Measurements from ENCODE around the gene ATP8A2.
"Not testable (repeated sequence)": the region's sequence is repeated elsewhere in the genome, so short reads cannot be mapped to it uniquely, and the experiment has no call there.

ATP8A2 gene

DNA sequence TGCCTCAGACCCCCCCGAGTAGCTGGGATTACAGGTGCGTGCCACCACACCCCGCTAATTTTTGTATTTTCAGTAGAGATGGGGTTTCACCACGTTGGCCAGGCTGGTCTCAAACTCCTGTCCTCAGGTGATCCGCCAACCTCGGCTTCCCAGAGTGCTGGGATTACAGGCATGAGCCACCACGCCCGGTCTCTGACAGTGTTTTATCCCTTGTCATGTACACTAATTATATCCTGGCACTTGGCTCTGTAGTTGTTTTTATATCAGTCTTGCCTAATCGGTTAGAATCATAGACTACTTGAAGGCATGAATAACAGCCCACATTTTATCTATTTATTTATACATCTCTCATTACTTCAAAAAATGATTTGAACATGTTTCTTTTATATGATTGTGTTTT lies 455.4 kb downstream of the ATP8A2 start:
- FAIRE-seq: not testable (repeated sequence)

- no peak for FAIRE-seq
Observed at GRCh38 chr13:25827831-25828465, 456.2 kb downstream of the ATP8A2 start.

- no peak for FAIRE-seq
Observed at GRCh38 chr13:25833761-25834160, 462.0 kb downstream of the ATP8A2 start.

DNA sequence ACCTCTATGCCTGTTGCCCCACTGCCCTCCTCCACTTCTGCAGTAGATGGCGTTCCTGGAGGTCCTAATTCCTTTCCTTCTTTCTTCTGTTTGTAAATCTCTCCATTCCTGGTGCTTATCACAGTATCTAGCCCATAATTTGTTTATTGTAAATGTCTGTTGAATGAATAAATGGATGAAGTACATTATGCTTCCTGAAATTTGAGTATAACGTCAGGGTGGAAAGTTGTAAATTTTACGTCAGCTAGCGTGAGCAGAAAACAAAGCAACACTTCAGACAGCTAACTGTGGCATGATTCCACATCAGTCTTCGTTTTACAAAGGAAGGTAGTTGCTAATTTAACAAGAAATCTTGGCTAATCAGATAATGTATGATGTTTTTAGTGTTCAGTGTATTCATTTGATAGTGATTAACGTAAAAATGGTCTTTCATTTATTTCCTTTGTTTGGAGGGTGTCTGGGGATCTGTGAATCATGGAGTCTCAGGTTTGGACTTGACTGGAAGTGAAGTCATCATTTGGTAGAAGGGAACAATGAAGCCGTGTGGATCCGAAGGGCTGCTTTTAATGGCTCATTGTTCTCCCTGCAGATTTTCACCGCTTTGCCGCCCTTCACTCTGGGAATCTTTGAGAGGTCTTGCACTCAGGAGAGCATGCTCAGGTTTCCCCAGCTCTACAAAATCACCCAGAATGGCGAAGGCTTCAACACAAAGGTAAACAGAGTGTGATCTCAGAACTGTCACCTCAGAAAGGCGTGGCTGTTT lies 465.0 kb downstream of the ATP8A2 start:
- no peak for FAIRE-seq

DNA sequence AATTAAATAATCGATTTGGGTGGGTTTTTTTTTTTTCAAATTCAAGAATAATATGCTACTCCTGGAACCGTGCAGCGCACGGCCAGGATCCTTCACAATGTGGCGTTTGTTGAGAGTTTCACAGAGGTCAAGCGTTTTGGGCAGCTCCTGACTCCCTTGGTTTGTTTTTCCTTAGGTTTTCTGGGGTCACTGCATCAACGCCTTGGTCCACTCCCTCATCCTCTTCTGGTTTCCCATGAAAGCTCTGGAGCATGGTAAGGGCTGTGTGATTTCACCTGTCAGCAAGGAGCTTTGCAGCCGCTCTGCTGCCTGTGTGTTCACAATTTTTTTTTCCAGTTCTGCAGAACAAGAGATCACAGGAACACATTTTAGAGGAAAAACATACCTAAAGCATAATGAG lies 467.6 kb downstream of the ATP8A2 start:
- no peak for FAIRE-seq

DNA sequence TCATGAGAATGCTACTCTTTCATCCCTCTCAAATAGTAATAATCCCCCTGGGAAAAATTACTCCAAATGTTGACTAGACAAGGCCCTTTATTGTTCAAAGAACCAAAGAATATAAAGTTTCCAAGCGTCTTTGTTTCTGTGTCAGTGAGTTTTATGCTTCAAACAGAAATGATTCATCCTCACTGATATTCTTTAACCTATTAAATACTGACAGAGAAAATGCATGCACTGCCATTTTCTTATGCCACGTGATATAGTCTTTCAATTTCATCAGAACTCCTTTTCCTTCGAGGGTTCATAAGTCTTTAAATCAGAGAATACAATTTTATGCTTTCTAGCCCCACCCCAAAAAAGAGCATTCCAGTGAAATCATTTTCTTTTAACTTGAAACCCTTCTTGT lies 468.5 kb downstream of the ATP8A2 start:
- FAIRE-seq: no peak

DNA sequence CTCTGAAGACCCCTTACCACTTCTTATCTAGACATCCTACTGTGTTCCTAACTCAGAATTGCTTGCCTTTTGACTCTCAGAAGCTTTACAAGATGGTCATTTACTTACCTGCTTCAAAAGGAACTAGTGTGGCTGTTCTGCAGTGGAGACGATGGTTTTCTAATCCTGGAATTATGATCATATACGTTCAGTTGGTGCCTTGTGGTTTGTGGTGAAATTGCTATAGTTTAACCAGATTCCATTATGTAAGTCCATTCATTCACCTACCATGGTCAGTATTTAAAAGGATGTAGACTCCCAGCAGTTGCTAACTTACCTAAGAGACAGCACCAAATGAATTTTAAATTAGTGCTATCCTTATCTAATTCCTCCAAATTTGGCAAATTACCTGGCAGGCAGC lies 469.2 kb downstream of the ATP8A2 start:
- FAIRE-seq: no peak

DNA sequence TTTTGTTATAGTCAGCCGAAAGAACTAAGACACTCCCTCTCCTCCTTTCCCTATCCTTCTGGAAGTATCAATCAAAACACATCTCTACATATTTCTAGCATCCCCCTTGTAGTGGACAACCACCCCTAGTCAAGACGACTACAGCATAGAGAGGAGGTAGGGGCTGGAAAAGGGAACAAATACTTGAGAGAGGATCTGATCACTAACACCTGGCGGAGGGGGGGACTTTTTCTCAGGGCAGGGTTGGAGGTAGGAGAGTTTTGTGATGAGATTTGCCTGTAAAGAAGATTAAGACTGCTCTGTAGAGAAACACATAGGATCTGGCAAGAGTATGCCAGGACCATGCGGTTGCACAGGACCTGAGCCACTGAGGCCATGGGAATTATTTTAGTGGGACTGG lies 471.9 kb downstream of the ATP8A2 start:
- no peak for FAIRE-seq

DNA sequence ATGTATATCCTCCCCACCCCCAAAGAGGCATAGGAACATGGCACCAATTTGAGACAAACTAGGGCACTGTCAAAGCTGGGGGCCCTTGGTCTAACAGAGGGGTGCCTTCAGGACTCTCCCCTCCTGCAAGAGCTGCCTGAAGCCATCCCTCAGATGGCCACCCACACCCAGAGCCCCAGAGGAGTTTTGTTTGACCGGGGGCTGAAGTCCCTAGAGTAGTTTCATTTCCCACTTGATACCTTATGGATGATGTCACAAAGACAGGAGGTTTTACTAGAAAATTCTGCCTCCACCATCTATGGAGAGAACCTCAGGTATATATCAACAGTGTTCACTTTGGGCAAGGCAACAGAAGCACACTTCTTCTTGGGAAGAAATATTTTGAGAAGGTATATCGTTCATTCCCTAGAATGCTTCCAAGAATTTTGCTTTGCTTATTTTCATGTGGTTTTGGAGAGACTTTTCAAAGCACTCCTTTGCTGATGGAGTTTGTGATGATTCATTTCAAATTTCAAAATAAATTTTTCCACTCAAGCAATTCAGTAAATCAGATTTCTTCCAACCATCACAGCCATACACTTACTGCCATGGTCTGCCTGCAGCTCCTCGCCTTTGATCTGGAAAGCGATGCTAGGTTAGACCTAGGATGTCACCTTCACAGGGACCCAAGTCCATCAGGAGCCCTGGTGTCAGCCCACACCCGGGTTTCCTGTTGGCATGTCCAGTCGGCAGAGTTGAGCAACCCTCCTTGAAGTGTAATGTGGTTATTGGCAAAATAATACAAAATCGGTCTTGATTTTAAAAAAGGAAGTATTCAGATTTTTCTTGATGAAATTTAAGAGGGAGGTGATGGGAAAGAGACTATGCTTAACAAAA lies 473.0 kb downstream of the ATP8A2 start:
- FAIRE-seq: no peak

DNA sequence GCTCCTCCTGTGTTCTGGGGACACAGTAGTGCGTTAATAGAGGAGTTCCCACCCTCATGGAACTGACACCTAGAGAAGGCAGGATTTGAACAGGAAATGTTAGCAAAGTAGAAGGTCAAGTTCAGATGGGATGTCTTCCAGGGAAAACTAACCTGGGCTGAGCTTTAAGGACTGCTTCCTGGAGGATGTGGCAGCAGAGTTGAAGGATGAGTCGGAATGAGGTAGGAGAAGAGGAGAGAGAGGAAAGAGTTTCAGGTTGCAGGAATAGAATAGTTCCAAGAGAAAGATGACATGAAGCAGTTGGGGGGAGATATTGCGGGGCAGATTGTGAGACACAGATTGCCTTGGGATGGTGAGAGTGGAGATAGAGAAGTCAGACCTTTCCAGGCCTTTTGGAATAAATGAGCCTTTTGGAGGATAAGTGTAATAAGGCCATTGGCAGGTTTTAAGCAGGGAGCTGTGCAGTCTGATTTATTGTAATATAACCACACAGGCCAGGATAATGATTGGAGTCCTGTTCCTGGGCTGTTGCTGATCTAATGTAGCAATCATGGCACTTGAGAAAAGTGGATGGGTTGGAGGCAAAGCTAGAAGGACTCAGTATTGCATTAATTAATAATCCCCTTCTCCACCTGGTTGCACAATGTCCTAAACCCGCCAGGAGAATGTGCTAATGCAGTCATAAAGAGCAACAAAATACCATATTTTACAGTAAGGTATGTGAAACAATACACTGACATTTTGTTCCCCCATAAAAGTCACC lies 474.6 kb downstream of the ATP8A2 start:
- FAIRE-seq: no peak

- no peak for FAIRE-seq
Observed at GRCh38 chr13:25847145-25847544, 475.4 kb downstream of the ATP8A2 start.

GRCh38 chr13:25847635-25848626 lies 476.2 kb downstream of the ATP8A2 start:
- no peak for FAIRE-seq

- FAIRE-seq: no peak
Observed at GRCh38 chr13:25848812-25849745, 477.3 kb downstream of the ATP8A2 start.

- no peak for FAIRE-seq
Observed at GRCh38 chr13:25857830-25858229, 486.1 kb downstream of the ATP8A2 start.

GRCh38 chr13:25859528-25859927 lies 487.8 kb downstream of the ATP8A2 start:
- no peak for FAIRE-seq

- no peak for FAIRE-seq
Observed at GRCh38 chr13:25860265-25860664, 488.5 kb downstream of the ATP8A2 start.

DNA sequence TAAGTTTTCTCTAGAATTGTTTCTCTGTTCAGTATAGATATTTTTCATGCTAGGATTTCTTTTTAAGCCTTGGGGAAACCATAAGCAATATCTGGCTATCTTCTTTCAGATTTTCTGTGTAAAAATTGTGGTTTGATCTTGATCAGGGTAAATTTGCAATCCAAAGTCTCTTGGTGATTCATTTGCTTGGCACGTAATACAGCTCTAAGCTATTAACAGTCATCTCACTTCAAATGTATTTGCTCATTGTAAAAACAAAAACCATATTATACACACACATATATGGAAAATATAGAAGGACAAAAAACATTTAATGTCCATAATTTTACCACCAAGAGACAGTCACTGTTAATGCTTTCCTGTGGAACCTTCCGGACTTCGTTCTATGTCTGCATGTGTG lies 489.1 kb downstream of the ATP8A2 start:
- FAIRE-seq: no peak

- FAIRE-seq: no peak
Observed at GRCh38 chr13:25862156-25862555, 490.4 kb downstream of the ATP8A2 start.

GRCh38 chr13:25864116-25864515 lies 492.3 kb downstream of the ATP8A2 start:
- FAIRE-seq: no peak

- FAIRE-seq: no peak
Observed at GRCh38 chr13:25864936-25865335, 493.2 kb downstream of the ATP8A2 start.

Measured in G401.6 (cell line).